Gastroesophageal sphincter (tissue), 4 donors: Measurements from ENCODE around the gene KCNS1. TPM values are rescaled to one million over a fixed set of nuclear protein-coding genes. Genes with fewer than 3 reads are reported as not detected.
"Not testable (repeated sequence)": the region's sequence is repeated elsewhere in the genome, so short reads cannot be mapped to it uniquely, and the experiment has no call there.

ENCODE experiments used
- ATAC-seq: fragments of 150-250 bp; one replicate; pipeline ENCODE4 v1.9.1; 2016; ENCODE audit warnings: mild to moderate bottlenecking, moderate library complexity
- H3K27ac ChIP-seq, 4 donors: fragments of 200-600 bp; sonication (generic) in 3 of 4; 1 replicate in 3 of 4; 2 replicates in 1 of 4; pipeline ENCODE4 v1.5.1; 2016 to 2019
- H3K27me3 ChIP-seq: fragments of 200-600 bp; sonication (generic); one replicate; pipeline ENCODE4 v1.5.1; 2019
- H3K36me3 ChIP-seq, 2 donors: fragments of 200-600 bp; sonication (generic); one replicate each; pipeline ENCODE4 v1.5.1; 2019; ENCODE audit warnings: control low read depth in 1 of 2
- H3K4me1 ChIP-seq, 3 donors: fragments of 200-600 bp; sonication (generic); 1 replicate in 2 of 3; 2 replicates in 1 of 3; pipeline ENCODE4 v1.5.1; 2016 to 2019; ENCODE audit warnings: control low read depth in 2 of 3
- H3K4me3 ChIP-seq, 2 donors: fragments of 200-600 bp; sonication (generic); one replicate each; pipeline ENCODE4 v1.5.1; 2019; ENCODE audit warnings: mild to moderate bottlenecking in 1 of 2, moderate library complexity in 1 of 2
- H3K9me3 ChIP-seq, 3 donors: fragments of 200-600 bp; sonication (generic); one replicate each; pipeline ENCODE4 v1.5.1; 2017 to 2019; ENCODE audit warnings: control low read depth in 2 of 3
- CTCF ChIP-seq, 4 experiments: fragments of 200-600 bp in 2 of 4; fragments of 450-650 bp in 2 of 4; sonication (generic) in 1 of 4; IDR thresholded peaks; one replicate each; pipeline ENCODE4 v1.5.1; 2017 to 2019; ENCODE audit warnings: antibody characterized with exemption in 4 of 4, mild to moderate bottlenecking in 2 of 4, moderate library complexity in 2 of 4
- EP300 ChIP-seq: sonication (generic); formaldehyde crosslinking; IDR thresholded peaks from one replicate; pipeline ENCODE4 v1.6.1; 2017; ENCODE audit warnings: antibody characterized with exemption, mild to moderate bottlenecking
- POLR2A ChIP-seq, 2 donors: fragments of 450-650 bp; IDR thresholded peaks; one replicate each; pipeline ENCODE4 v1.6.1; 2017; ENCODE audit warnings: antibody characterized with exemption in 2 of 2, mild to moderate bottlenecking in 2 of 2, moderate library complexity in 1 of 2
- POLR2AphosphoS5 ChIP-seq: sonication (generic); formaldehyde crosslinking; IDR thresholded peaks from one replicate; pipeline ENCODE4 v1.6.1; 2017; ENCODE audit warnings: antibody characterized with exemption
- WGBS, 2 donors: methylation state at CpG; one replicate each; pipeline ENCODE4 v1.1.5; 2018; ENCODE audit warnings: low coverage in 1 of 2; 5-methylcytosine and 5-hydroxymethylcytosine counted together
- total RNA-seq, 4 donors: library from RNA; depleted of rRNA; stranded (reverse); fragments of >200 nt; gene quantifications; one replicate each; pipeline ENCODE4 v1.1.0, GENCODE V29; 2016

Gene KCNS1
- not detected for total RNA-seq

GRCh38 chr20:45100563-45101245 is at the start of gene KCNS1:
TSS of gene KCNS1 (minus strand) at chr20:45101127. CDS start at chr20:45099236, 1,891 bp downstream.
- Histone ChIP-seq H3K4me3 (no peak within 1 kb of the TSS), H3K9me3 (no peaks in the 10 kb centered on the region), H3K4me1 (peaks cover 0 to 21% (median 6%) of the 10 kb centered on the region in 3 donors), H3K36me3 (no peaks in the 10 kb centered on the region), H3K27ac (no peak within 1 kb of the TSS), H3K27me3 (peaks cover 81% of the 10 kb centered on the region)
- no peak for TF ChIP-seq CTCF (IDR thresholded peaks at IDR 0.05)
- TF ChIP-seq POLR2AphosphoS5 = no peak
- no peak for TF ChIP-seq POLR2A (IDR thresholded peaks at IDR 0.05)
- no peak for TF ChIP-seq EP300
- 0 to 40% methylated on average over 1 of the region's 38 CpGs for WGBS, 2 donors
- no peak for ATAC-seq

DNA sequence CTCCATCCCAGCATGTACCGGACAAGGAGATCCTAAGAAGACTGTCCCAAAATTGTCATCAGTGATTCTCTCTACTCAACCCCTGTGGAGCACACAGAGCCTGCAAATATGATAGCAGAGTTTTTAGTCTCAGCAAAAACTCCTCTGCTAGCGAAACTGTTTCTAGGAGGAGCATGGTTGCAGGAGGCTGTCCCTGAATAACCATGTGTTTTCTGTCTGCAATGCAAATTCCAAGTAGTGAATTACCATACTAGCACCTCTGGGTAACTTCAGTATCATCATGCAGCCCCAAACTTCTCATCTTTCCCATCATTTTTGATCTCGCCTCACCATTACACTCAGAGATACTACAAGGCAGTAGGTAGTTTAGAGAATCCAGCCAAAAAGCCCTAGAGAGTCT is 48.1 kb upstream of the KCNS1 start:
- 81 to 84% methylated on average over 2 to 3 of the region's 3 CpGs for WGBS, 2 donors
- TF ChIP-seq POLR2AphosphoS5 (no peak), POLR2A (IDR thresholded peaks at IDR 0.05) (no peak), EP300 (no peak), CTCF (IDR thresholded peaks at IDR 0.05) (no peak)
- H3K36me3 ChIP-seq = no peaks in the 10 kb centered on the region
- H3K9me3 ChIP-seq = no peaks in the 10 kb centered on the region
- no peak overlapping the region for H3K4me3 ChIP-seq
- H3K4me1 ChIP-seq = no peaks in the 10 kb centered on the region
- peaks cover 52% of the 10 kb centered on the region for H3K27me3 ChIP-seq
- no peak for ATAC-seq
- no peak overlapping the region for H3K27ac ChIP-seq

DNA sequence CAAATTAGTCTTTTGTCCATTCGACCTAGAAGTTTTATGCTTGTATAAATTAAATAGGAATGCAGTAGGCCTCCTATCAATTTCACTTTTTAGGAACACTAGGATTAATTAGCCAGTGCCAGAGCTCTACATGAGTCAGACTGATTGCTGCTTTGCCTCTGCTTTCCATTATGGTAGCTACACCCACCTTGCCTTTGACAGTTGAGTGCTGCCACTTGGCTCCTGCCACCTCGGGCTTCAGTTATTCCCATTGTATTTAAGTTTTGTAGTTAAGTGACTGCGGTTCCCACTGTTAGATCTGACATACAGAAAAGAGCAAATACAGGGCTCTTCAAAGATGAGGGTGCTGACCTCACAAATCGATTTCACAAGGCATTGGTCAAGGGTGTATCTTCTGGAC is 39.9 kb upstream of the KCNS1 start:
- Histone ChIP-seq H3K27me3 (peaks cover 32% of the 10 kb centered on the region), H3K4me3 (no peak overlapping the region), H3K36me3 (no peaks in the 10 kb centered on the region), H3K4me1 (no peaks in the 10 kb centered on the region), H3K27ac (no peak overlapping the region), H3K9me3 (no peaks in the 10 kb centered on the region)
- ATAC-seq = no peak
- TF ChIP-seq EP300 = no peak
- TF ChIP-seq CTCF (IDR thresholded peaks at IDR 0.05) = no peak
- WGBS, 2 donors = 57 to 100% methylated on average over 1 to 2 of the region's 4 CpGs

- H3K9me3 ChIP-seq, ATAC-seq, H3K4me3 ChIP-seq, H3K27ac ChIP-seq, H3K4me1 ChIP-seq, H3K36me3 ChIP-seq: not testable (repeated sequence)
- 93 to 100% methylated on average over 3 to 5 of the region's 5 CpGs for WGBS, 2 donors
- H3K27me3 ChIP-seq = peaks cover 32% of the 10 kb centered on the region
Measured at GRCh38 chr20:45139733-45140375, 38.9 kb upstream of the KCNS1 start.

GRCh38 chr20:45138561-45139300 is 37.8 kb upstream of the KCNS1 start:
- Histone ChIP-seq H3K4me3 (no peak overlapping the region), H3K36me3 (no peaks in the 10 kb centered on the region), H3K9me3 (peaks cover 0 to 5% (median 0%) of the 10 kb centered on the region in 3 donors), H3K27me3 (peaks cover 30% of the 10 kb centered on the region), H3K27ac (no peak overlapping the region), H3K4me1 (no peaks in the 10 kb centered on the region)
- 56 to 68% methylated on average over 4 to 8 of the region's 20 CpGs for WGBS, 2 donors
- ATAC-seq = no peak
- TF ChIP-seq EP300 (no peak), POLR2A (IDR thresholded peaks at IDR 0.05) (no peak), CTCF (IDR thresholded peaks at IDR 0.05) (peak in 2 of 4 experiments; percentile 24 to 43), POLR2AphosphoS5 (no peak)
